ENCODE measurements around the gene CTSV. TPM values are rescaled to one million over a fixed set of nuclear protein-coding genes. Genes with fewer than 3 reads are reported as not detected.
A peak's percentile ranks its signal among the peaks of the same experiment; 100 is the strongest.
"Not testable (repeated sequence)": the region's sequence is repeated elsewhere in the genome, so short reads cannot be mapped to it uniquely, and the experiment has no call there.

Gene CTSV
- 0.32 and 0.43 TPM in 2 replicates for total RNA-seq

DNA sequence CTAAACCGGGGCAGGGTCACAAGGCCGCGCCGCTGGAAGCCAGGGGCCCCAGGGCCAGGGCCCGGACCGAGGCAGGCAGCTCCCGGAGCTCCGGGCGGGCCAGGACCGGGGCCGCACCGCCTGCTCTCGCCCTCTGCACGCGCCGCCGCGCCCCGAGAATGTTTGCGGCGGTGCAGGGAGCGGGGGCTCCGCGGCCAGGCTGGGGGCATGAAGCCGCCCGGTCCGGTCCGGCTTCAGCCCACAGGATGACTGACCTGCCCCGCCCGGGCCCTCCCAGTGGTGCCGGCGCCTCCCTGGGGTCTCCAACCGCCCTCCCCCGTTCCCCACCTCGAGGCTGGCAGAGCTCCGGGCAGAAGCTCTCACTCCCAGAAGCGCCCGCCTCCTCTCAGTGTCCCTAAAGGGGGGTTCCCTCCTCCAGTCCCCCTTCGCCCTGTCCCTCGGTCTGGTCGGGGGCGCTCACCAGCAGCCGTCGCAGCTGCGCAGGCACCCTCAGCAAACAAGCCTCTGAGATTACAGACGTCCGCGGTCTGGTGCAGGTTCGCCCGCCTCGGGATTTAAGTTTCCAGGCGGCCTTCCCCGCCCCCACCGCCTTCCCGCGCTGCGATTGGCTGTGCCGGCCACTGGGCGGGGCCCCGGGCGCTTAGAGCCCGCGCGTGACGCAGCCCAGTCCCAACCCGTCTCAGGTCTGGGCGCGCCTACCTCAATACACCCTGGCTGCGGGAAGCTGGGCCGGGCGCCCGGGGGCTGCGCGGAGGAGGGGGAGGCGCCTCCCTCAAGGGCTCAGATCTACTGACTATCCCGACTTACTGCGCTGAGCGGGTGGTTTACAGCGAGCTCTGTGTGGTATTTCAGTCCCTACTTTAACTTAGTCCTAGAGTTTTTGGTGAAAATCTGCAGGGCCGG lies at the start of gene CTSV:
Gene CTSV, minus strand, starts transcription at position 532 of the 903 bp plus-strand sequence. CDS start 1,099 bp downstream, outside the sequence.
- peak within 1 kb of the TSS; percentile 63 for H3K4me3 ChIP-seq (ENCODE audit: low read depth, low read length)
- TF ChIP-seq, protein P1, sequence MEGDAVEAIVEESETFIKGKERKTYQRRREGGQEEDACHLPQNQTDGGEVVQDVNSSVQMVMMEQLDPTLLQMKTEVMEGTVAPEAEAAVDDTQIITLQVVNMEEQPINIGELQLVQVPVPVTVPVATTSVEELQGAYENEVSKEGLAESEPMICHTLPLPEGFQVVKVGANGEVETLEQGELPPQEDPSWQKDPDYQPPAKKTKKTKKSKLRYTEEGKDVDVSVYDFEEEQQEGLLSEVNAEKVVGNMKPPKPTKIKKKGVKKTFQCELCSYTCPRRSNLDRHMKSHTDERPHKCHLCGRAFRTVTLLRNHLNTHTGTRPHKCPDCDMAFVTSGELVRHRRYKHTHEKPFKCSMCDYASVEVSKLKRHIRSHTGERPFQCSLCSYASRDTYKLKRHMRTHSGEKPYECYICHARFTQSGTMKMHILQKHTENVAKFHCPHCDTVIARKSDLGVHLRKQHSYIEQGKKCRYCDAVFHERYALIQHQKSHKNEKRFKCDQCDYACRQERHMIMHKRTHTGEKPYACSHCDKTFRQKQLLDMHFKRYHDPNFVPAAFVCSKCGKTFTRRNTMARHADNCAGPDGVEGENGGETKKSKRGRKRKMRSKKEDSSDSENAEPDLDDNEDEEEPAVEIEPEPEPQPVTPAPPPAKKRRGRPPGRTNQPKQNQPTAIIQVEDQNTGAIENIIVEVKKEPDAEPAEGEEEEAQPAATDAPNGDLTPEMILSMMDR (IDR thresholded peaks at IDR 0.05; ENCODE audit: insufficient read depth, low read depth, low read length) = no peak
- peak; percentile 85 for DNase-seq (ENCODE audit: low read depth)

DNA sequence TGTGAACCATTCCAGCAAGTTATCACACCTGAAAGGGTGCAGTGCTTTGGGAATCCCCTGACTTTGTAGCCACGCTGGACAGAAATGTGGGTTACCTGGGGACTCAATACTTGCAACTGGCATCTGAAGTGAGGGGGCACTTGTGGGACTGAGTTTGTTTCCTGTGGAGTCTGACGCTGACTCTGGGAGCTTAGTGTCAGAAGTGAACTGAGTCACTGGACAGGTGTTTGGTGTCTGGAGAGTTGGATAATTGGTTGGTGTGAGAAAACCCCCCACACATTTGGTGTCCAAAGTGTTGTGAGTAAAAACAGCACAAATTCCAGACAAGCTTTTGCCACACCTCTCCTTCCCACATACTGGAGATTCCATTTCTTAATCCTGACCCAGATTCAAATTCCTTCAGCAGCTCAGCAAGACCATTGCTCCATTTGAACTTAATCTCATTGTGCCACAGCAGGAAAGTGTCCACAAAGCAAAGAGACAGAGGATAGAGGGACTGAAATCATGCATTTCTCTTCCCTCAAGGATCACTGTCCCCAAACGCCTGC lies 48.8 kb upstream of the CTSV start:
- not testable (repeated sequence) for H3K4me3 ChIP-seq (ENCODE audit: low read depth, low read length); DNase-seq (ENCODE audit: low read depth)

DNA sequence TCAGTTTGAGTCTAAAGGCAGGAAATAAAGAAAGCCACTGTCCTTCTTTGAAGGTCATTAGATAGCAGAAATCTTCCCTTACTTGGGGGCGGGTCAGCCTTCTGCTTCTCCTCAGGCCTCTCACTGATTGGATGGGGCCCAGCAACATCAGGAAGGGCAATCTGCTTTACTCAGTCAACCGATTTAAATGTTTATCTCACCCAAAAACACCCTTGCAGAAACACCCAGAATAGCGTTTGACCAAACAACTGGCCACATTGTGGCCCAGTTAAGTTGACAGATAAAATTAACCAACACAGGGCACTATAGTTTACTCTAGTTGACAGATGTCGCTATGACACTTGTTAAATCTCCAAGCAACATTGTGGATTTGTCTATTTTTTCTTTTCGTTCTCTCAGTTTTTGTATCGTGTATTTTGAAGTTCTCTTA lies 45.6 kb upstream of the CTSV start:
- not testable (repeated sequence) for H3K4me3 ChIP-seq (ENCODE audit: low read depth, low read length); DNase-seq (ENCODE audit: low read depth)

DNA sequence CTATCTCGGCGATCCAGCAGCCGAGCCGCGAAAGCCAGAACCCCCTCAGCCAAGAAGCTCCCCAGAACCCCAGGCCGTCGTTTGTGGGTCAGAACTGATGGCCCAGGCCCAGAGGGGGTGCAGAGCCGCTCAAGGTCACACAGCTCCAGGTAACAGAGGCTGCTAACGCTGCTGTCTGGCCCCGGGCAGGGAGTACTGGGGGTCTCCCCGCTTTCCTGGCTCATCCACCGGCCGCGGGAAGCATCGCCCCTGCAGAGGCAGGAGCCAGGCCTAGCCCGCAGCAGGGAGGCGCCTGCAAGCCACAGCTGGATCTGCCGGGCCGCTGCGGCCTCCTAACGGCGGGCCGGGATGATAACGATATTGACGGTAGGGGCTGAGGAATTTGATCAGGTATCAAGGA lies 39.4 kb upstream of the CTSV start:
- TF ChIP-seq, protein P1 (IDR thresholded peaks at IDR 0.05; ENCODE audit: insufficient read depth, low read depth, low read length) = no peak
- DNase-seq (ENCODE audit: low read depth) = no peak
- no peak overlapping the region for H3K4me3 ChIP-seq (ENCODE audit: low read depth, low read length)

DNA sequence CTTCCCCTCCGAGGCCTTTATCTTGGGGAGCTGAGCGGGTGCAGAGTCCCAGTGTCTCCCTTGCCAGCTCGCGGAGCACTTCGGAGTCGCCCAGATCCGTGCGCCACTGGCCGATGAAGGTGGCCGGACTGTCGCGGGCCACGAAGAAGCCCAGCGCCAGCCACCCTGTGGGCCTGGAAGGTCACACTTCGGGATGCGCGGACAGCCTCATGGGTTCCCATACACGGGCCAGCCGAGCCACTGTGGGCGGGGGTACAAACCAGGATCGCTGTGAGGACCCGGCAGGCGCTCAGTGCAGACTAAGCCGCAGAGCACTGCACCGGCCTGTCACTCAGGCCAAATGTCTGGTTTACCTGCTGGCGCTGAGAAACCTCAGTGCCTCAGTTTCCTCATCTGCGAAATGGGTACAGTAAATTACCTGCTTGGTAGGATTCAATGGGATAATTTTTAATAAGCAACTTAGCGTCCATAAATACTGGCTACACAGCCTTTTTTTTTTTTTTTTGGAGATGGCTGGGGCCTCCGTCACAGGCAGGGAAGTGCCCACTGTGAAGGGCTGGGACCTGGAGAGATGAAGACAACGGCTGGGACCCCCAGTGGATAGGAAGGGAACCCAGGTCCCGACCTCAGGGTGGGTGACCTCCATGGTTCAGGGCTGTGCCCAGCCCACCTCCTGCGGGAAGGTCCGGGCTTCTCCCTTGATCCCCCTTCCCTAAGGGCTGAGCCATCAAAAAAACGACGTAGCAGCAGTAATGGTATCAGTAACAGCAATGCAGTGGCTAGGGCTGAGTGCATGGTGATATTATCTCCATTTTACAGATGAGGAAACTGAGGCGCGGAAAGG lies 38.7 kb upstream of the CTSV start:
- TF ChIP-seq, protein P1 (IDR thresholded peaks at IDR 0.05; ENCODE audit: insufficient read depth, low read depth, low read length) = no peak
- no peak for DNase-seq (ENCODE audit: low read depth)
- no peak overlapping the region for H3K4me3 ChIP-seq (ENCODE audit: low read depth, low read length)

DNA sequence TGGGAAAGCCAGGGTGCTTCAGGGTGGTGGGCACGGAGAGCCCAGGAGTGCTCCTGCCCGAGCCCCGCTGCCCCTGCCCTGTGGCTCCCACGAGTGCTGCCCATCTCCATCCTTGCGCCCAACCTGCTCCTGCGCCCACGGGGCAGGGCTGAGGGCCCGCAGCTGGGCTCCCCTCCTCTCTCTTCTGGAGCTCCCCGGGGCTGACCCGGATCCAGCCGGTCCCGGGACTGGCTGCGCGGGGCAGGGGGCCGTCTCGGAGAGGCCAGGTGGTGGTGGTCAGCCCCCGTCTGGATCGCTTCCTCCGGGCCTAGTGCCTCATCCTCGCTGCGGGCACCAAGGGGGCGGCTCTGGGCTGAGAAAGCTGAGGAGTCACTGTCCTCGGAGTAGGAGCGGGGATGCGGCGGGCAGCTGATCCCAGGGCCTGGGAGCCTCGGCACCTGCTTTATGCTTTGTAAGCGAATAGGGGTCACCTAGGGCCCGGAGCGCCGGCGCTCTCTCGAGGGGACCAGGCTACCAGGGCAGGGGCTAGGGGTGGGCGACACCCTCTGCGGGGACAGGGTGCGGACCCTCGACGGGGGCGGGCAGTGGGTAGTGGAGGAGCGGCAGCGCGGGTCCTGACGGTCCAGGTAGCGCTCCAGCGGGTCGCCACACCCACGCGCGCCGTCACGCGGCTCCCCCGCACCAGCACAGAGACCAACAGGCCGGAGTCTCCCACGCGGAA lies 37.9 kb upstream of the CTSV start:
- DNase-seq (ENCODE audit: low read depth); H3K4me3 ChIP-seq (ENCODE audit: low read depth, low read length): not testable (repeated sequence)

DNA sequence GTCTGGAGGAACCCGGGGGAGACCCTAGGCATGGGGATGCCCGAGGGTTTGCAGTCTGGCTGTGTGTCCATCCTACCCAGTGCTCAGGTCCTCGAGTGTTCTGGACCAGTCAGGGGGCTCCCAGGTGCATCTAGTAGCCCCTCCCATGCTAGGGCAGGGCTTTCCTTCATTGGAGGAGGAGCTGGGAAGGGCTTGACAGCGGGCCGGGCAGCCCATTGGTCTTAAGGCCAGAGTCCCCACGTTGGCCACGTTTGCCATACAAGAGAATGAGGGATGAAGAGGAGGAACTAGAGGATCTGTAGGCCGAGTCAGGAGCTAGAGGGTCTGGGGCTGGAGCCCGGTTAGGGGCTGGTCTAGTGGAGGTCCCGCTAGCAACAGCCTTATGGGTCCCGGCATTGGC lies 37.3 kb upstream of the CTSV start:
- DNase-seq (ENCODE audit: low read depth) = no peak
- TF ChIP-seq, protein P1 (IDR thresholded peaks at IDR 0.05; ENCODE audit: insufficient read depth, low read depth, low read length) = no peak
- no peak overlapping the region for H3K4me3 ChIP-seq (ENCODE audit: low read depth, low read length)

Data from fibroblast of villous mesenchyme (primary cell).